Endometrium (tissue), 2 donors: ENCODE data around the gene GPR84.
"Not testable (repeated sequence)": the region's sequence is repeated elsewhere in the genome, so short reads cannot be mapped to it uniquely, and the experiment has no call there.

ENCODE experiments used
- FAIRE-seq: peaks from 2 replicates; lab custom pipeline; 2012; peaks lifted over from hg19 to GRCh38; lab: Jason Lieb, UNC
- donor health status: control.
- donor health status: control.

Gene GPR84

GRCh38 chr12:54325442-54326109 lies 38.7 kb downstream of the GPR84 start:
- not testable (repeated sequence) for FAIRE-seq

- FAIRE-seq, result peak; percentile 95
Observed at GRCh38 chr12:54324617-54325441, 39.5 kb downstream of the GPR84 start, which contains the start of gene COPZ1. Gene COPZ1, plus strand, starts transcription at chr12:54325131. Its CDS starts 33 bp downstream, at chr12:54325164.

GRCh38 chr12:54321363-54321762 lies 42.9 kb downstream of the GPR84 start:
- FAIRE-seq, result no peak
